GM18505 (cell line): ENCODE results near the gene APBA3.

Source experiments
- ATAC-seq: cut with Tn5 transposase; IDR thresholded peaks from one replicate; pipeline ENCODE4 v1.9.1; 2021; ENCODE audit not compliant: unreplicated experiment
- POLR2A ChIP-seq: IDR thresholded peaks from 4 replicates; pipeline ENCODE4 v1.6.1; 2011; ENCODE audit warnings: borderline replicate concordance; ENCODE audit not compliant: insufficient read depth, insufficient read length; ENCODE audit errors: extremely low read depth

APBA3 gene

GRCh38 chr19:3745363-3746045, 16.0 kb downstream of the APBA3 start:
- ATAC-seq = no peak

GRCh38 chr19:3743486-3743885, 18.0 kb downstream of the APBA3 start:
- no peak for ATAC-seq
- no peak for TF ChIP-seq POLR2A

More at GRCh38 chr19:3745363-3746045, 16.0 kb downstream of the APBA3 start:
- TF ChIP-seq POLR2A = no peak

- no peak for TF ChIP-seq POLR2A
- no peak for ATAC-seq
Measured at GRCh38 chr19:3740431-3740830, 21.1 kb downstream of the APBA3 start.

- no peak for ATAC-seq
- TF ChIP-seq POLR2A = no peak
Measured at GRCh38 chr19:3738477-3739220, 22.8 kb downstream of the APBA3 start.

GRCh38 chr19:3737487-3738205, 23.8 kb downstream of the APBA3 start:
- TF ChIP-seq POLR2A = no peak
- ATAC-seq = no peak

- ATAC-seq = no peak
- TF ChIP-seq POLR2A = no peak
Measured at GRCh38 chr19:3736106-3736724, 25.3 kb downstream of the APBA3 start.

- no peak for ATAC-seq
- no peak for TF ChIP-seq POLR2A
Measured at GRCh38 chr19:3734310-3734600, 27.2 kb downstream of the APBA3 start.

- no peak for ATAC-seq
- TF ChIP-seq POLR2A = no peak
Measured at GRCh38 chr19:3733549-3734309, 27.8 kb downstream of the APBA3 start.

GRCh38 chr19:3732108-3732507, 29.4 kb downstream of the APBA3 start:
- no peak for TF ChIP-seq POLR2A
- no peak for ATAC-seq

GRCh38 chr19:3730457-3730958, 31.0 kb downstream of the APBA3 start:
- no peak for ATAC-seq
- no peak for TF ChIP-seq POLR2A

GRCh38 chr19:3725640-3726310, 35.7 kb downstream of the APBA3 start:
- TF ChIP-seq POLR2A = no peak
- no peak for ATAC-seq

GRCh38 chr19:3725121-3725520, 36.4 kb downstream of the APBA3 start:
- TF ChIP-seq POLR2A = no peak
- ATAC-seq = no peak

- ATAC-seq = no peak
- no peak for TF ChIP-seq POLR2A
Measured at GRCh38 chr19:3723883-3724282, 37.6 kb downstream of the APBA3 start.

- no peak for TF ChIP-seq POLR2A
- no peak for ATAC-seq
Measured at GRCh38 chr19:3723110-3723488, 38.4 kb downstream of the APBA3 start.
